B cell (primary cell): ENCODE measurements around the gene TRMT112. TPM values are rescaled to one million over a fixed set of nuclear protein-coding genes. Genes with fewer than 3 reads are reported as not detected.

Experiments used
- ATAC-seq: fragments of 200-7000 bp; cut with Tn5 transposase; one replicate; pipeline ENCODE4 v1.10.0; 2021; ENCODE audit warnings: low read depth, mild to moderate bottlenecking, moderate number of reproducible peaks, moderate library complexity
- CTCF ChIA-PET: fragments of 350-600 bp; sonication (Branson Sonifier 250); formaldehyde crosslinking; loops from one replicate; lab custom pipeline; 2021; ENCODE audit warnings: antibody characterized with exemption, inconsistent platforms; lab: Charles Lee
- POLR2A ChIA-PET: fragments of 350-600 bp; sonication (Branson Sonifier 250); formaldehyde crosslinking; loops from one replicate; lab custom pipeline; 2021; ENCODE audit warnings: antibody characterized with exemption; lab: Charles Lee
- DNase-seq: peaks from one replicate; pipeline ENCODE4 v3.0.0; 2013
- H2AFZ ChIP-seq: 2 replicates; pipeline ENCODE4 v1.6.1; 2012; ENCODE audit warnings: mild to moderate bottlenecking, low read depth, low read length; ENCODE audit not compliant: insufficient read depth, poor library complexity, severe bottlenecking
- H3K27ac ChIP-seq, 2 donors: 1 replicate in 1 of 2; 2 replicates in 1 of 2; pipeline ENCODE4 v1.5.1; 2012 to 2013; ENCODE audit warnings: low read length in 2 of 2, mild to moderate bottlenecking in 2 of 2, moderate library complexity in 1 of 2
- H3K27me3 ChIP-seq, 4 experiments: fragments of 200-600 bp in 1 of 4; sonication (generic) in 1 of 4; replicated peaks in 1 of 4; 1 replicate in 2 of 4; 2 replicates in 2 of 4; pipeline versions ENCODE4 v1.6.1 to v1.7.0; 2013 to 2016; ENCODE audit warnings: low read length in 3 of 4, mild to moderate bottlenecking in 2 of 4, mixed read lengths in 1 of 4, moderate library complexity in 1 of 4; ENCODE audit not compliant: insufficient read depth in 4 of 4, control insufficient read depth in 3 of 4; ENCODE audit errors: control extremely low read depth in 1 of 4
- H3K36me3 ChIP-seq, 2 experiments: replicated peaks in 1 of 2; 1 replicate in 1 of 2; 2 replicates in 1 of 2; pipeline versions ENCODE4 v1.6.1 to v1.7.1; 2013; ENCODE audit warnings: low read length in 1 of 2; ENCODE audit not compliant: insufficient read depth in 2 of 2, control insufficient read depth in 1 of 2; ENCODE audit errors: control extremely low read depth in 1 of 2, extremely low read depth in 1 of 2
- H3K4me1 ChIP-seq, 2 donors: fragments of 200-600 bp in 1 of 2; sonication (generic) in 1 of 2; 1 replicate in 1 of 2; 2 replicates in 1 of 2; pipeline versions ENCODE4 v1.5.1 to v1.6.1; 2013 to 2017; ENCODE audit warnings: low read length in 2 of 2; ENCODE audit not compliant: control insufficient read depth in 2 of 2, insufficient read depth in 2 of 2
- H3K4me2 ChIP-seq: replicated peaks from 2 replicates; pipeline ENCODE3; 2012; ENCODE audit warnings: mild to moderate bottlenecking, low read depth, low read length; ENCODE audit not compliant: poor library complexity, severe bottlenecking
- H3K4me3 ChIP-seq, 5 experiments: fragments of 200-600 bp in 1 of 5; sonication (generic) in 1 of 5; 1 replicate in 3 of 5; 2 replicates in 2 of 5; pipeline versions ENCODE4 v1.5.1 to v1.7.0; 2011 to 2016; ENCODE audit warnings: low read length in 4 of 5, mild to moderate bottlenecking in 4 of 5, low read depth in 2 of 5, control low read depth in 1 of 5, moderate library complexity in 1 of 5; ENCODE audit not compliant: insufficient read depth in 1 of 5; ENCODE audit errors: control extremely low read depth in 1 of 5, extremely low read depth in 1 of 5
- H3K79me2 ChIP-seq: fragments of 200-600 bp; sonication (generic); one replicate; pipeline ENCODE4 v1.6.0; 2016; ENCODE audit warnings: low read length; ENCODE audit not compliant: control insufficient read depth, insufficient read depth
- H3K9ac ChIP-seq: fragments of 200-600 bp; sonication (generic); 2 replicates; pipeline ENCODE4 v1.6.1; 2017; ENCODE audit warnings: mild to moderate bottlenecking, low read length, moderate library complexity
- H3K9me3 ChIP-seq, 3 donors: one replicate each; pipeline versions ENCODE4 v1.6.1 to v1.7.1; 2013; ENCODE audit warnings: low read length in 2 of 3; ENCODE audit not compliant: control insufficient read depth in 2 of 3, insufficient read depth in 1 of 3; ENCODE audit errors: control extremely low read depth in 1 of 3
- H4K20me1 ChIP-seq: 2 replicates; pipeline ENCODE4 v1.6.0; 2012; ENCODE audit warnings: mild to moderate bottlenecking, low read length; ENCODE audit not compliant: insufficient read depth, control insufficient read depth, poor library complexity, severe bottlenecking
- H3K27ac Mint-ChIP-seq: one replicate; pipeline ENCODE4 v1.8.0; 2021; ENCODE audit warnings: mixed read lengths
- H3K27me3 Mint-ChIP-seq: one replicate; pipeline ENCODE4 v1.8.0; 2021; ENCODE audit warnings: mixed read lengths
- H3K4me1 Mint-ChIP-seq: one replicate; pipeline ENCODE4 v1.8.0; 2021; ENCODE audit warnings: mixed read lengths
- H3K4me3 Mint-ChIP-seq: one replicate; pipeline ENCODE4 v1.8.0; 2021; ENCODE audit warnings: mixed read lengths
- H3K9me3 Mint-ChIP-seq: one replicate; pipeline ENCODE4 v1.8.0; 2022; ENCODE audit warnings: mixed read lengths; ENCODE audit not compliant: insufficient read depth
- EZH2 ChIP-seq: IDR thresholded peaks from 2 replicates; pipeline ENCODE4 v1.6.1; 2012; ENCODE audit warnings: borderline replicate concordance, low read depth, mild to moderate bottlenecking, moderate library complexity, low read length; ENCODE audit not compliant: insufficient read depth, poor library complexity, severe bottlenecking
- whole genome bisulfite sequencing: methylation state at CpG from one replicate; pipeline ENCODE4 v1.1.5; 2013; ENCODE audit warnings: missing lambda C conversion rate; ENCODE audit not compliant: insufficient coverage; 5-methylcytosine and 5-hydroxymethylcytosine counted together
- intact Hi-C: fragments of 100-400 bp; cut with micrococcal nuclease; formaldehyde crosslinking; loops from one replicate; pipeline ENCODE4 v1.10.0; 2022
- polyA plus RNA-seq: library from polyadenylated mRNA; depleted of rRNA; stranded (reverse); fragments of >200 nt; gene quantifications from 2 replicates; pipeline ENCODE4 v1.2.3, GENCODE V29; 2012
- total RNA-seq, 2 donors: library from RNA; stranded (reverse); fragments of 120-200 nt in 1 of 2; gene quantifications; 1 replicate in 1 of 2; 2 replicates in 1 of 2; pipeline versions ENCODE4 v1.2.3 to v1.2.4, GENCODE V29; 2013 to 2022
- TF ChIP-seq, protein P1 (sequence below): fragments of 200-600 bp; IDR thresholded peaks from one replicate; pipeline ENCODE4 v1.8.0; 2022; ENCODE audit warnings: antibody characterized with exemption, mild to moderate bottlenecking

TRMT112 gene
- total and polyA plus RNA-seq, 2 donors (not counting 1 experiment from before 2014, with no cell fraction given) = 133 to 231 TPM

DNA sequence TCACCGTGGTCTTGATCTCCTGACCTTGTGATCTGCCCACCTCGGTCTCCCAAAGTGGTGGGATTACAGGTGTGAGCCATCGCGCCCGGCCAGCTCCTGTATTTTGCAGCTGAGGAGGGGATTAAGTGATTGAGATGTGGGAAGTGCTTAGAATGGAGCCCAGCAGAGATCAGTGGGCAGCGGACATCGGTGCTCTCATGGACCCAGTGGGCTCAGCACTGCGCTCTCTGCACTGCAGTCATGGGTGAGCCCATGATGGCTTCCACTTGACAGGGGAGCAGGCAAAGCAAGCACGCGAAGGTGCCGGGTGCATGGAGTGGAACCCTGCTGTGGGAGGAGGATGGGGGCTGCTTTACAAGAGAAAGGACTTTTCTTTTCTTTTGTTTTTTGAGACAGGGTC is 13.5 kb upstream of the TRMT112 start:
- peaks cover 6% of the 10 kb centered on the region for H3K79me2 ChIP-seq
- H3K27ac Mint-ChIP-seq = no peak overlapping the region
- no peaks in the 10 kb centered on the region for H3K27me3 ChIP-seq
- ChIA-PET CTCF (interaction anchor here (0.9 to 5.2 kb wide), 8 partner anchors 10 to 127 kb away, joined by 3 to 47 read pairs (median 11); partner anchors contain the start of genes CATSPERZ, CCDC88B, ESRRA and PRDX5), POLR2A (interaction anchor here (0.7 to 1.9 kb wide), 3 partner anchors 10 to 119 kb away, joined by 8 to 16 read pairs (median 8); partner anchors contain the start of genes CCDC88B, PRDX5 and TRMT112)
- no peaks in the 10 kb centered on the region for H3K9me3 Mint-ChIP-seq
- 99% methylated on average over 11 of the region's 11 CpGs for WGBS
- no peak overlapping the region for H2AFZ ChIP-seq
- no peaks in the 10 kb centered on the region for H4K20me1 ChIP-seq
- DNase-seq (no peak), ATAC-seq (no peak)
- no peaks in the 10 kb centered on the region for H3K9me3 ChIP-seq
- intact Hi-C loops = no loop called here
- peaks cover 27% of the 10 kb centered on the region for H3K4me1 Mint-ChIP-seq
- TF ChIP-seq EZH2 = no peak
- TF ChIP-seq, protein P1, sequence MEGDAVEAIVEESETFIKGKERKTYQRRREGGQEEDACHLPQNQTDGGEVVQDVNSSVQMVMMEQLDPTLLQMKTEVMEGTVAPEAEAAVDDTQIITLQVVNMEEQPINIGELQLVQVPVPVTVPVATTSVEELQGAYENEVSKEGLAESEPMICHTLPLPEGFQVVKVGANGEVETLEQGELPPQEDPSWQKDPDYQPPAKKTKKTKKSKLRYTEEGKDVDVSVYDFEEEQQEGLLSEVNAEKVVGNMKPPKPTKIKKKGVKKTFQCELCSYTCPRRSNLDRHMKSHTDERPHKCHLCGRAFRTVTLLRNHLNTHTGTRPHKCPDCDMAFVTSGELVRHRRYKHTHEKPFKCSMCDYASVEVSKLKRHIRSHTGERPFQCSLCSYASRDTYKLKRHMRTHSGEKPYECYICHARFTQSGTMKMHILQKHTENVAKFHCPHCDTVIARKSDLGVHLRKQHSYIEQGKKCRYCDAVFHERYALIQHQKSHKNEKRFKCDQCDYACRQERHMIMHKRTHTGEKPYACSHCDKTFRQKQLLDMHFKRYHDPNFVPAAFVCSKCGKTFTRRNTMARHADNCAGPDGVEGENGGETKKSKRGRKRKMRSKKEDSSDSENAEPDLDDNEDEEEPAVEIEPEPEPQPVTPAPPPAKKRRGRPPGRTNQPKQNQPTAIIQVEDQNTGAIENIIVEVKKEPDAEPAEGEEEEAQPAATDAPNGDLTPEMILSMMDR = no peak
- no peaks in the 10 kb centered on the region for H3K36me3 ChIP-seq
- H3K4me3 ChIP-seq = no peak overlapping the region
- H3K4me1 ChIP-seq = peaks cover 20 to 32% of the 10 kb centered on the region in 2 donors
- H3K27me3 Mint-ChIP-seq = no peaks in the 10 kb centered on the region
- no peak overlapping the region for H3K4me2 ChIP-seq
- no peak overlapping the region for H3K9ac ChIP-seq
- H3K4me3 Mint-ChIP-seq = no peak overlapping the region
- H3K27ac ChIP-seq = no peak overlapping the region

DNA sequence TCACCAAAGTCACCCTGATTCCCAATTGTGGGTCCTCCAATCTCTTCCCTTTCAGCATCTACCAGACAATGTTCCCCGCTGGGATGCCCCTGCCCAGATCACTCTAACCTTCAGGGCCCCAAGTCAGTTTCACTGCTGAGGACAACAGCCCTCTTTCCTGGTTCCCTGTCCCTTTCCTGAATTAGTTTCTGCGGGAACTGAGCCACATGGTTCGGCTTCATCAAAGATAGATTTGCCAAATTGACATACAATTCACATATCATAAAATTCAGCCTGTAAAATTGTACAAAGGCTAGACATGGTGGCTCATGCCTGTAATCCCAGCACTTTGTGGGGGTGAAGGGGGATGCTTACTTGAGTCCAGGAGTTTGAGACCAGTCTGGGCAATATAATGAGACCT is 10.6 kb upstream of the TRMT112 start:
- Histone ChIP-seq H3K27me3 (no peaks in the 10 kb centered on the region), H3K9me3 (no peaks in the 10 kb centered on the region), H3K79me2 (peaks cover 6% of the 10 kb centered on the region), H3K9ac (no peak overlapping the region), H3K27ac (no peak overlapping the region), H3K4me3 (no peak overlapping the region), H4K20me1 (no peaks in the 10 kb centered on the region), H3K4me2 (no peak overlapping the region), H3K4me1 (peaks cover 11 to 16% of the 10 kb centered on the region in 2 donors), H2AFZ (no peak overlapping the region), H3K36me3 (no peaks in the 10 kb centered on the region)
- no peak overlapping the region for H3K4me3 Mint-ChIP-seq
- H3K9me3 Mint-ChIP-seq = no peaks in the 10 kb centered on the region
- DNase-seq (no peak), ATAC-seq (no peak)
- ChIA-PET POLR2A (no interaction called here), CTCF (interaction anchor here (0.6 to 1.1 kb wide), 3 partner anchors 10 to 42 kb away, joined by 3 to 5 read pairs (median 4); partner anchors contain the start of genes GPR137, PRDX5 and TRMT112)
- 90% methylated on average over 1 of the region's 3 CpGs for WGBS
- peaks cover 12% of the 10 kb centered on the region for H3K4me1 Mint-ChIP-seq
- intact Hi-C loops = no loop called here
- TF ChIP-seq, protein P1 = no peak
- no peak for TF ChIP-seq EZH2
- H3K27me3 Mint-ChIP-seq = no peaks in the 10 kb centered on the region
- H3K27ac Mint-ChIP-seq = no peak overlapping the region
